GM19351 (cell line): ENCODE data around the gene AHRR.
"Not testable (repeated sequence)": the region's sequence is repeated elsewhere in the genome, so short reads cannot be mapped to it uniquely, and the experiment has no call there.

Source experiments
- ATAC-seq: cut with Tn5 transposase; IDR thresholded peaks from one replicate; pipeline ENCODE4 v1.9.1; 2021; ENCODE audit warnings: mild to moderate bottlenecking, moderate library complexity; ENCODE audit not compliant: unreplicated experiment

The AHRR gene

GRCh38 chr5:321230-321725, at the start of gene AHRR:
TSS of gene AHRR (plus strand) at chr5:321714. CDS start at chr5:343903, 22,189 bp downstream.
- ATAC-seq: peak; percentile 36

GRCh38 chr5:271828-272167, 49.7 kb upstream of the AHRR start:
- ATAC-seq: not testable (repeated sequence)

- not testable (repeated sequence) for ATAC-seq
Measured at GRCh38 chr5:273091-273490, 48.4 kb upstream of the AHRR start.

- not testable (repeated sequence) for ATAC-seq
Measured at GRCh38 chr5:273491-273890, 48.0 kb upstream of the AHRR start.

- not testable (repeated sequence) for ATAC-seq
Measured at GRCh38 chr5:274346-274745, 47.2 kb upstream of the AHRR start.

GRCh38 chr5:278646-279045, 42.9 kb upstream of the AHRR start:
- no peak for ATAC-seq

GRCh38 chr5:279051-279665, 42.4 kb upstream of the AHRR start:
- ATAC-seq: not testable (repeated sequence)

GRCh38 chr5:285991-286557, 35.4 kb upstream of the AHRR start:
- no peak for ATAC-seq

- ATAC-seq: not testable (repeated sequence)
Measured at GRCh38 chr5:290200-290599, 31.3 kb upstream of the AHRR start.

GRCh38 chr5:291345-291744, 30.2 kb upstream of the AHRR start:
- not testable (repeated sequence) for ATAC-seq

GRCh38 chr5:294788-295187, 26.7 kb upstream of the AHRR start:
- ATAC-seq: not testable (repeated sequence)

- not testable (repeated sequence) for ATAC-seq
Measured at GRCh38 chr5:296207-296606, 25.3 kb upstream of the AHRR start.

- not testable (repeated sequence) for ATAC-seq
Measured at GRCh38 chr5:296954-297353, 24.6 kb upstream of the AHRR start.

GRCh38 chr5:297448-297847, 24.1 kb upstream of the AHRR start:
- ATAC-seq: not testable (repeated sequence)

GRCh38 chr5:297991-298736, 23.4 kb upstream of the AHRR start:
- ATAC-seq: not testable (repeated sequence)

- no peak for ATAC-seq
Measured at GRCh38 chr5:298737-299125, 22.8 kb upstream of the AHRR start.

- ATAC-seq: not testable (repeated sequence)
Measured at GRCh38 chr5:299921-300320, 21.6 kb upstream of the AHRR start.

- ATAC-seq: not testable (repeated sequence)
Measured at GRCh38 chr5:300691-301435, 20.7 kb upstream of the AHRR start.

GRCh38 chr5:302416-302815, 19.1 kb upstream of the AHRR start:
- not testable (repeated sequence) for ATAC-seq

GRCh38 chr5:302966-303365, 18.5 kb upstream of the AHRR start:
- ATAC-seq: no peak

- ATAC-seq: not testable (repeated sequence)
Measured at GRCh38 chr5:303741-304140, 17.8 kb upstream of the AHRR start.
